Muscle of back (tissue), 11 donors: Measurements from ENCODE around the gene SLC17A5. TPM values are rescaled to one million over a fixed set of nuclear protein-coding genes. Genes with fewer than 3 reads are reported as not detected.
"Not testable (repeated sequence)": the region's sequence is repeated elsewhere in the genome, so short reads cannot be mapped to it uniquely, and the experiment has no call there.

Experiments used
- DNase-seq, 3 donors: peaks; one replicate each; pipeline versions ENCODE4 v3.0.0 to v3.0.0-alpha.2; 2013
- polyA plus RNA-seq, 10 donors: library from polyadenylated mRNA; unstranded; fragments of 120-200 nt; gene quantifications; one replicate each; pipeline ENCODE4 v1.2.1, GENCODE V29; 2013; ENCODE audit not compliant: insufficient read length in 10 of 10

Gene SLC17A5
- polyA plus RNA-seq, 10 donors, result 14.6 to 24.7 (median 18.4) TPM

DNA sequence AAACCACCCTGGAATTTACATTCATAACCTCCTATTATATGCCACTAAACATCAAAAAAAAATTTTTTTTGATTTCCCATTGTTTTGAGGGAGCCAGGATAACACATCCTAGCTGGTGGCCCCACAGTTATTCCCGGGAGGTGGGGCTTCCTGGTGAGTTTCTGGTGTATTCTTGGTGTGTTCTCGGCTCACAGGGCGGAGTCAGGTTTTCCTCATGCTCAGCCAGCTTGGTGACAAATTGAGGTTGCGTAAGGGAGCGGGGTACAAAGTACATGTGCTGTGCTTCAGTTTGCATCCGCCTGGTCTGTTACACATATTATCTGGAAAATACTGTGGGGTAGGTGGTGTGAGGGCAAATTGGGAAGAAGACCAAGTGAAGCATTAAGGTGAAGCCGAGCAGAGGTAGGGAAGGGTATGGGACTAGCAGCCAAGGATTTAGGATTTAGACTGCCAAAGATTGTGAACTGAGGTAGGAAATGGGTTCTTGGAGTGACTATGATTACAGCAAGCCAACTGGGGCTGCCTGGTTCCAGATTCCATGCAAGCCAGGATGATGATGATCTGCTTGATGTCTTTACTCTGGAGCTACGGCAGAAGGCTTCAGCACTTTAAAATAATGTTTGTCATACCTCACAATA, 86.7 kb downstream of the SLC17A5 start:
- no peak for DNase-seq

DNA sequence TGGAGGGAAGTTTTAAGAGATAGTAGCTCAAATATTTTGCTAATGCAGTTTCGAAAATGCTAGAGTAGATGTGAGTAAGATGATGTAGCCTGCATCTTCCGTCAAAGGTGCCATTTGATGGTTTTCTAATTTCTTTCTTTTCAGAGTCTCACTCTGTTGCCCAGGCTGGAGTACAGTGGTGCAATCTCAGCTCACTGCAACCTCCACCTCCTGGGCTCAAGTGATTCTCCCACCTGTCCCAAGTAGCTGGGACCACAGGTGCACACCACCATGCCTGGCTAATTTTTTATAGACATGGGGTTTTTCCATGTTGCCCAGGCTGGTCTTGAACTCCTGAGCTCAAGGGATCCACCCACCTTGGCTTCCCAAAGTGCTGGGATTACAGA, 87.3 kb downstream of the SLC17A5 start:
- DNase-seq, result not testable (repeated sequence)

DNA sequence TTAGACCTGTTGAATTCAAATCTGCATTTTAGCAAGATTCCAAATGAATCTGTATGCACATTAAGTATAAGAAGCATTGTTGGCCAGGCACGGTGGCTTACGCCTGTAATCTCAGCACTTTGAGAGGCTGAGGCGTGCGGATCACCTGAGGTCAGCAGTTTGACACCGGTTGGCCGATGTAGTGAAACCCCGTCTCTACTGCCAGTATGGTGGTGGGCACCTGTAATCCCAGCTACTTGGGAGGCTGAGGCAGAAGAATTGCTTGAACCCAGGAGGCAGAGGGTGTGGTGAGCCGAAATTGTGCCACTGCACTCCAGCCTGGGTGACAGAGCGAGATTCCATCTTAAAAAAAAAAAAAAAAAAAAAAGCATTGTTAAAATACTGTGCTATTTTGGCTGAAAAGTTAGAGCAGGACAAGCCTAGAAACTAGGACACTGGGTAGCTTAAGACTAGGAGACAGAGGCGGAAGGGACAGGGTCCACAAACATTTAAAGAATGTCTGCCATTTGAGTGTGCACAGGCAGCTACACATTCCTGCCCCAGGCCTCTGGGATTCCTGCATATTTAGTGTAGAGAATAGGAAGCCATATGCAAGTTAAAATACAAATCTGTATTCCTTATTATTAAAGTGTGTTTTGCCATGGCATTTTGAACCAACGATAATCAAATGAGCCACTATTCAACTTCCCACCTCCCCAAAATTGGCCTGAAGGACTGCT, 87.9 kb downstream of the SLC17A5 start:
- DNase-seq, result peak in 1 of 3 donors; percentile 12

DNA sequence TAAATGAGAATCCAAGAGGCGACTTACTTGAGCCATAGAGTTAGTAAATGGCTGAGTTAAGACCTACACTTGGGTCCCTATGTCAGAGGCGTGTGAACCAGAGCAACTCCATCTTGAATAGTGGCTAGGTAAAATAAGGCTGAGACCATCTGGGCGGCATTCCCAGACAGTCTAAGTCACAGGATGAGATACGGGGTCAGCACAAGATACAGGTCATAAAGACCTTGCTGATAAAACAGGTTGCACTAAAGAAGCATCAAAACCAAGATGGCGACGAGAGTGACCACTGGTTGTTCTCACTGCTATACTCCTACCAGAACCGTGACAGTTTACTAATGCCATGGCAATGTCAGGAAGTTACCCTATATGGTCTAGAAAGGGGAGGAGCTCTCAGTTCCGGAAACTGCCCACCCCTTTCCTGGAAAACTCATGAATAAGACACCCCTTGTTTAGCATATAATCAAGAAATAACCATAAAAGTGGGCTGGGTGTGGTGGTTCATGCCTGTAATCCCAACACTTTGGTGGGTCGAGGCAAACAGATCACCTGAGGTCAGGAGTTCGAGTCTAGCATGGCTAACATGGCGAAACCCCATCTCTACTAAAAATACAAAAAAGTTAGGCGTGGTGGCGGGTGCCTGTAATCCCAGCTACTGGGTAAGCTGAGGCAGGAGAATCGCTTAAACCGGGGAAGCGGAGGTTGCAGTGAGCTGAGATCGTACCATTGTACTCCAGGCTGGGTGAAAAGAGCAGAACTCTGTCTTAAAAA, 89.0 kb downstream of the SLC17A5 start:
- DNase-seq, result no peak

DNA sequence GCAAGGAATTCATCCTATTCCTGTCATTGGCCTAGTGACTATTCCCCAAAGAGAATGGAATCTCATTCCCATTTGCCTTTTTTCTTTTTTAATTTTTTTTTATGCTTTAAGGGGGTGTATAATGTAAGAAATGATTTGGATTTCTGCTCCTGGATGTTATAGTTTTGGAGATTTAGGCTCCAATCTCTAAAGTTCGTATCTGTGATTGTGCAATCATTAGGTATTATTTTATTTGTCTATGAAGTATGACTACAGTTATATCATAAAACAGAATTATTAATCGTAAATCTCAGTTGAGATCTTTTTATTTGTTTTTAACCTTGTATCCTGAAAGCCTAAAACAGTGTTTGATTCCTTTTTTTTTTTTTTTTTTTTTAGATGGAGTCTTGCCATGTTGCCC, 91.2 kb downstream of the SLC17A5 start:
- DNase-seq, result no peak

DNA sequence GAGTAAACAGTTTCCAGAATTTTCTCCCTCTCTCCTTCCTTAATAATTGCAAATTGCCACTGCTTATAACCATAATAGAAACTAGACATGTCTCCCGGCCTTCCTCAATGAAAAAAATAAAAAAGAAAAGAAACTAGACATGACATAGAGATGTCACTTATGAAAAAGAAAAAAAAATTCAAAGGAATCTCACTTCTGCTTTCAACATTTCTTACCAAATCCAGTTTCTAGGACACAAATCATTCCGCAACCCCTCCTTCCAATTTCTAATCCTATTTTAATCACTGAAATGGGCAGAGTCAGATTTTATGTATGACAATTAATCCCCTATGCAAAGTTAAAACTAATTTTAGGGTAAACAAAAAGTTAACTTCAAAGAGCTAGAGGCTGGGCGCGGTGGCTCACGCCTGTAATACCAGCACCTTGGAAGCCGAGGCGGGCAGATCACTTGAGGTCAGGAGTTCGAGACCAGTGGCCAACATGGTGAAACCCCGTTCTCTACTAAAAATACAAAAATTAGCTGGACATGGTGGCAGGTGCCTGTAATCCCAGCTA, 92.9 kb downstream of the SLC17A5 start:
- no peak for DNase-seq

DNA sequence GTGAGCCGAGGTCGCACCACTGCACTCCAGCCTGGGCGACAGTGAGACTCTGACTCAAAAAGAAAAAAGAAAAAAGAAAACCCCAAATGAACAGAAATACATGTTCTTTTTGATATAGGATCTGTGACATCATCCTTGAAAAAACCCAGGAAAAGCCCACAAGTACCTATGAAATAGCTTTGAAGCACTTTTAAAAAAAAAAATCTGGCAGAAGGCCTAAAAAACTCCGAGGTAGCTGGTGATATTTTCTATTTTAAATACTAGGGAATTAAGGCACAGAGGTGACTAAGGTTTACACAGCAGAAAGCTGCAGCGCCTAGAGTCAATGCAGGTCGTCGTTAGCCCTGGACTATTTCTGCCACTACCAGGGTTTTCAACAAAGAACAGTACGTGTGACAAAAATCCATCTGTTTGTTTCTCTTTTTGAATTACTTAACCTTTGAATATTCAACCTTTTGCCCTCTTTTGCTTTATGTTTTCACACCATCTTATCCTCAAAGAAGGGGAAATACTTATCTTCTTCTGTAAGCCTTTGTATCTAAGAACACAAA, 93.5 kb downstream of the SLC17A5 start:
- DNase-seq, result no peak

DNA sequence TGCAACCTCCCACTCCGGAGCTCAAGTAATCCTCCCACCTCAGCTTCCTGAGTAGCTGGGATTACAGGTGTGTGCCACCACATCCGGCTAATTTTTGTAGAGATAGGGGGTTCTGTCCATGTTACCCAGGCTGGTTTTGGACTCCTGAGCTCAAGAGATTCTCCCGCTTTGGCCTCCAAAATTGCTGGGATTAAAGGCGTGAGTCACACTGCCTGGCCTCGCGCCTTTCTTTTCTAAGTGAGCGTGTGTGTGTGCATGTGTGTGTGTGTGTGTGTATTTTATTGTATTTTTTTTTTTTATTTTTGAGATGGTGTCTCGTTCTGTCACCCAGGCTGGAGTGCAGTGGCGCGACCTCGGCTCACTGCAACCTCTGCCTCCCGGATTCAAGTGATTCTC, 94.4 kb downstream of the SLC17A5 start:
- DNase-seq, result not testable (repeated sequence)

DNA sequence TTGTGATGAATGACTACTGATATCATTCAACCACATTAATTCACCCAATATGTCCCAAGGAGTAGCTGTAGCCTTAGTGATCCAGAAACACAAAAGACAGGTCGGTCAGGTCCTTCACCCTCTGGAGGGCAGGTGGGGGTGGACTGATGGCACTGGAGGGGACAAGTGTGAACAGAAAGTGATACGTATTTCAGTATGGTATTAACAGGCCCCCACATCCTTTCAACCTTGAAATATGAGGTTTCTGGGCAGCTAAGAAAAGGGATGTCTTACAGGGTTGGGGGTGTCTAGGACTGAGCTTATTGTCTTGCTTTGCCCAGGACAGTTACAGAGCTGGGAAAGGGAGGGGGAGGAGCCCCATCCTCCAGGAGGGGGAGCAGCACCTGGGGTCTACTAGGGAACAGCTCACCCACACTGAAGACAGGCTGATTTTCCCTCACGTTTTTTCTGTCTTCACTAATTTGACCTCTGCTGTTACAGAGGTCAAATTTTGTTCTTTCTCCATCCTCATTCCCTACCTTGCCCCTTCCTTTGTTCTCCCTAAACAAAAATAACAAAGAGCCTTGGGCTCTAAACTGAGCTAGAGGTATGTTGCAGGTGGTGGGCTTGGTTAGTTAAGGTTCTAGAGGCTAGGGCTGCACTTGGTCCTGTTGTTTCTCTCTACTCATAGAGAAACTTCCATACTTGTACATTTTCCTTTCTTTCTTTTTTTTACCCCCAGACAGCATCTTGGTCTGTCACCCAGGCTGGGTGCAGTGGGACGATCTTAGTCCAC, 95.0 kb downstream of the SLC17A5 start:
- no peak for DNase-seq

DNA sequence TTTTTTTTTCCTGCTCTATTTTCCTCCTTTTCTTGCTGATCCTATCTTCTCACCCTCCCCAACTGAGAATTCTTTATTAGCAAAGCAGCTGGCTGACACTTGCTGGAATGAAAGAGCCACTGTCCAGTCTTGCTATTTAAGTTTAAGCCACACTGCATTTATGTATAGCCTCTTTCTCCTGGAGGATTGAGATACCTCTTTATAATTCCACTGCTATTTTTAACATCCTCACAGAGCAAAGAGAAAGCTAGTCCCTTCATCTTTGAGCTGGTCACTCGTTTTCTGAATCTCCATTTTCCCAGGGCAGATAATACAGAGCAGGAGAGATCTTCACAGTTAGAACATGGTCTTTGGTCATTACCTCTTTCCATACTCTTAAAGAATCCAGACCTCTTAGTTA, 97.0 kb downstream of the SLC17A5 start:
- DNase-seq, result no peak

DNA sequence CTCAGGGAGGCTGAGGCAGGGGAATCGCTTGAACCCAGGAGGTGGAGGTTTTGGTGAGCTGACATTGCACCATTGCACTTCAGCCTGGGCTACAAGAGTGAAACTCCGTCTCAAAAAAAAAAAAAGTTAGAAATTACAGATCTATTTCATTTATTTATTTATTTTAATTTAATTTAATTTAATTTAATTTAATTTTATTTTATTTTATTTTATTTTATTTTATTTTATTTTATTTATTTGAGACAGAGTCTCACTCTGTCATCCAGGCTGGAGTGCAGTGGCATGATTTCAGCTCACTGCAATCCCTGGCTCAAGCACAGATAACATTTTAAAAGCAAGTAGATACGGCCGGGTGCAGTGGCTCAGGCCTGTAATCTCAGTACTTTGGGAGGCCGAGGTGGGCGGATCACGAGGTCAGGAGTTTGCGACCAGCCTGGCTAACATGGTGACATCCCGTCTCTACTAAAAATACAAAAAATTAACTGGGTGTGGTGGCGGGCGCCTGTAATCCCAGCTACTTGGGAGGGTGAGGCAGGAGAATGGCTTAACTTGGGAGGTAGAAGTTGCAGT, 98.3 kb downstream of the SLC17A5 start:
- not testable (repeated sequence) for DNase-seq

DNA sequence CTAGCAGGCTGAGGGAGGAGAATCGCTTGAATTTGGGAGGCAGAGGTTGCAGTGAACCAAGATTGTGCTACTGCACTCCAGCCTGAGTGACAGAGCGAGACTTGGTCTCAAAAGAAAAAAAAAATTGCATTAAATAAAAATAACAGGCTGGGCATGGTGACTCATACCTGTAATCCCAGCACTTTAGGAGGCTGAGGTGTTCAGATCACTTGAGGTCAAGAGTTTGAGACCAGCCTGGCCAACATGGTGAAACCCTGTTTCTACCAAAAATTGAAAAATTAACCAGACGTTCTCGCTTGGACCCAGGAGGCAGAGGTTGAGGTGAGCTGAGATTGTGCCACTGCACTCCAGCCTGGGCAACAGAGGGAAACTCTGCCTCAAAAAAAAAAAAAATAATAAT, 102.7 kb downstream of the SLC17A5 start:
- DNase-seq, result not testable (repeated sequence)

DNA sequence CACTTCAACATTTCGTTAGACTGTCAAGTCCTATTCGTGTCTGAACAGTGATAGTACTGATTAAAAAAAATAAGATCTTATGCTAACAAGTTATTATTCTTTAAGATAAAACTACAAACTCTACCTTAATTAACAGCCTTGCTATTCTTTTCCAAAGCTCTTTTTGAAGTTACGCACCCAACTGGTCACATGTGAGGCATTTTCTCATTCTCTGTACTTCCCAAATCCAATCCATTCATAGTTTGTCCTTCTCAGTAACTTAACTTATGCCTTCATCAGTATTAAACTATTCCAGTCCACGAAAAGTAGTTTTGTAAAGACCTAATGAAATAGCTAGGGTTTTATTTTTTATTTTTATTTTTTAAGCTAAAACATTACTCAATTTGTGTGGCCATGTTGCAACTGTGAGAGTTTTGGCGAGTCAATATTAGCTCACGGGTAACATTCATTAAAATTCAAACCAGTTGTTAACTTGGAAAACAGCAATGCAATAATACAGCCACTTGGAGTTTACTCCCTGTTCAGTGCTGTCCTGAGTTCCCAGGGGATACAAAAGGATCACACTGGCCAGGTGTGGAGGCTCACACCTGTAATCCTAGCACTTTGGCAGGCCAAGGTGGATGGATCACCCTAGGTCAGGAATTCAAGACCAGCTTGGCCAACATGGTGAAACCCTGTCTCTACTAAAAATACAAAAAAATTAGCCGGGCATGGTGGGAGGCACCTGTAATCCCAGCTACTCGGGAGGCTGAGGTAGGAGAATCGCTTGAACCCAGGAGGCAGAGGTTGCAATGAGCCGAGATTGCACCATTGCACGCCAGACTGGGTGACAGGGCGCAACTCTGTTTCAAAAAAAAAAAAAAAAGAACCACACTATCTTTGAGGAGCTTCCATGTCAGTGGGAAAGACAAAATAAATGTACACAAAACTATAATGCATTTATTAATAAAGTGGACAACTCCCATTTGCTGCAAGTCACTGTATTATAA, 105.0 kb downstream of the SLC17A5 start:
- no peak for DNase-seq

DNA sequence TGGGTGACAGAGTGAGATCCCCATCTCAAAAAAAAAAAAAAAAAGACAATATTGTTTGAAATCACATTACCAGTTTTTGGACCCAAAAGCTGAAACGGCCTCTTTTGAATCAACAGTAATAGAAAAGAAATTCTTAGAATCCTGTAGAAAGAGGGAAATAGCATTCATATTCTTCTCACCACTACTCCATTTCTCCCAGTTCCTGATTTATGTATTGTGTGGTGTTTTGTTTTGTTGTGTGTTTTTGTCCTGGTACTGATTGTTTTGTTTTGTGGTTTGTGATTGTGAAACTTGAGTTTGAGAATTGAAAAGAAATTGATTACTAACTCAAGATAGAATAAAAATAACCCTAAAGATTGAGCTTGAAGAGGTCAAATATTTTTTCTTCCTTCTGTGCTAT, 106.8 kb downstream of the SLC17A5 start:
- no peak for DNase-seq

Other genes starting within 250 kb of the SLC17A5 start
- gene CGAS, start 201.7 kb downstream of the SLC17A5 start, polyA plus RNA-seq, result 1 to 10 TPM; 3.7 to 5.8 (median 4.6) TPM
- 10 to 100 TPM; 13.6 to 24.1 (median 19.1) TPM for gene MTO1, start 192.3 kb downstream of the SLC17A5 start, polyA plus RNA-seq
- over 10,000 TPM; 19,920 to 28,084 (median 23,432) TPM for gene EEF1A1, start 133.0 kb downstream of the SLC17A5 start, polyA plus RNA-seq
- 10 to 100 TPM; 15.5 to 26.8 (median 18.0) TPM for gene CD109, start 42.2 kb upstream of the SLC17A5 start, polyA plus RNA-seq